ENCODE results near the gene DNAJC19.

DNAJC19 gene

GRCh38 chr3:180959691-180960090 is 29.8 kb downstream of the DNAJC19 start:
- no peak for DNase-seq

- DNase-seq, result no peak
These were observed 41.7 kb downstream of the DNAJC19 start for GRCh38 chr3:180947761-180948390.

- DNase-seq, result no peak
These were observed 48.7 kb downstream of the DNAJC19 start for GRCh38 chr3:180940826-180941225.

GRCh38 chr3:180934638-180935037 is 54.9 kb downstream of the DNAJC19 start:
- DNase-seq, result no peak

All from bone marrow (tissue), 2 donors.